Measurements from ENCODE around the gene MAP2. TPM values are rescaled to one million over a fixed set of nuclear protein-coding genes. Genes with fewer than 3 reads are reported as not detected.

Gene MAP2
- polyA plus RNA-seq (2013, experiment 1 of 2): 15.7 TPM
- polyA plus RNA-seq (2013, experiment 2 of 2): 9.9 TPM

GRCh38 chr2:209423562-209424198 is at the start of gene MAP2:
MAP2 (plus strand) TSS chr2:209424047; CDS start chr2:209653171, 229,124 bp downstream.
- 7 to 12% methylated on average over 21 to 31 of the region's 57 CpGs for WGBS, 2 experiments (ENCODE audit: insufficient coverage in 2 of 2)
- H3K9me3 ChIP-seq (ENCODE audit: control insufficient read depth, low read length): no peaks in the 10 kb centered on the region
- peak within 1 kb of the TSS; percentile 48 for H3K4me3 ChIP-seq (ENCODE audit: extremely low read depth, insufficient read depth, low read length, poor library complexity, severe bottlenecking)
- no peak within 1 kb of the TSS for H3K27ac ChIP-seq (ENCODE audit: low read depth, low read length, severe bottlenecking)
- peaks cover 6% of the 10 kb centered on the region for H3K4me1 ChIP-seq (ENCODE audit: control insufficient read depth, insufficient read depth, low read length, poor library complexity, severe bottlenecking)
- no peaks in the 10 kb centered on the region for H3K36me3 ChIP-seq (ENCODE audit: control insufficient read depth, insufficient read depth, low read length)

GRCh38 chr2:209376686-209377085 is 47.2 kb upstream of the MAP2 start:
- Histone ChIP-seq H3K4me1 (ENCODE audit: control insufficient read depth, insufficient read depth, low read length, poor library complexity, severe bottlenecking) (no peaks in the 10 kb centered on the region), H3K4me3 (ENCODE audit: extremely low read depth, insufficient read depth, low read length, poor library complexity, severe bottlenecking) (no peak overlapping the region), H3K27ac (ENCODE audit: low read depth, low read length, severe bottlenecking) (no peak overlapping the region), H3K9me3 (ENCODE audit: control insufficient read depth, low read length) (no peaks in the 10 kb centered on the region), H3K36me3 (ENCODE audit: control insufficient read depth, insufficient read depth, low read length) (no peaks in the 10 kb centered on the region)
- WGBS, 2 experiments (ENCODE audit: insufficient coverage in 2 of 2): no CpG with 5 or more reads among the region's 1 CpG

- H3K36me3 ChIP-seq (ENCODE audit: control insufficient read depth, insufficient read depth, low read length): no peaks in the 10 kb centered on the region
- no peak overlapping the region for H3K27ac ChIP-seq (ENCODE audit: low read depth, low read length, severe bottlenecking)
- H3K4me1 ChIP-seq (ENCODE audit: control insufficient read depth, insufficient read depth, low read length, poor library complexity, severe bottlenecking): no peaks in the 10 kb centered on the region
- no peaks in the 10 kb centered on the region for H3K9me3 ChIP-seq (ENCODE audit: control insufficient read depth, low read length)
- WGBS, 2 experiments (ENCODE audit: insufficient coverage in 2 of 2): no CpG with 5 or more reads among the region's 1 CpG
- H3K4me3 ChIP-seq (ENCODE audit: extremely low read depth, insufficient read depth, low read length, poor library complexity, severe bottlenecking): no peak overlapping the region
Measured at GRCh38 chr2:209380293-209380692, 43.6 kb upstream of the MAP2 start.

GRCh38 chr2:209381091-209381490 is 42.8 kb upstream of the MAP2 start:
- Histone ChIP-seq H3K36me3 (ENCODE audit: control insufficient read depth, insufficient read depth, low read length) (no peaks in the 10 kb centered on the region), H3K4me3 (ENCODE audit: extremely low read depth, insufficient read depth, low read length, poor library complexity, severe bottlenecking) (no peak overlapping the region), H3K27ac (ENCODE audit: low read depth, low read length, severe bottlenecking) (no peak overlapping the region), H3K9me3 (ENCODE audit: control insufficient read depth, low read length) (no peaks in the 10 kb centered on the region), H3K4me1 (ENCODE audit: control insufficient read depth, insufficient read depth, low read length, poor library complexity, severe bottlenecking) (no peaks in the 10 kb centered on the region)
- WGBS, 2 experiments (ENCODE audit: insufficient coverage in 2 of 2): 93 to 94% methylated on average over 3 of the region's 3 CpGs

GRCh38 chr2:209382775-209383174 is 41.1 kb upstream of the MAP2 start:
- H3K36me3 ChIP-seq (ENCODE audit: control insufficient read depth, insufficient read depth, low read length): no peaks in the 10 kb centered on the region
- no peaks in the 10 kb centered on the region for H3K9me3 ChIP-seq (ENCODE audit: control insufficient read depth, low read length)
- no peak overlapping the region for H3K27ac ChIP-seq (ENCODE audit: low read depth, low read length, severe bottlenecking)
- no peak overlapping the region for H3K4me3 ChIP-seq (ENCODE audit: extremely low read depth, insufficient read depth, low read length, poor library complexity, severe bottlenecking)
- no peaks in the 10 kb centered on the region for H3K4me1 ChIP-seq (ENCODE audit: control insufficient read depth, insufficient read depth, low read length, poor library complexity, severe bottlenecking)

GRCh38 chr2:209383212-209383611 is 40.6 kb upstream of the MAP2 start:
- H3K36me3 ChIP-seq (ENCODE audit: control insufficient read depth, insufficient read depth, low read length): no peaks in the 10 kb centered on the region
- no peaks in the 10 kb centered on the region for H3K9me3 ChIP-seq (ENCODE audit: control insufficient read depth, low read length)
- no peak overlapping the region for H3K4me3 ChIP-seq (ENCODE audit: extremely low read depth, insufficient read depth, low read length, poor library complexity, severe bottlenecking)
- H3K27ac ChIP-seq (ENCODE audit: low read depth, low read length, severe bottlenecking): no peak overlapping the region
- H3K4me1 ChIP-seq (ENCODE audit: control insufficient read depth, insufficient read depth, low read length, poor library complexity, severe bottlenecking): no peaks in the 10 kb centered on the region

GRCh38 chr2:209387389-209387788 is 36.5 kb upstream of the MAP2 start:
- H3K27ac ChIP-seq (ENCODE audit: low read depth, low read length, severe bottlenecking): no peak overlapping the region
- WGBS, 2 experiments (ENCODE audit: insufficient coverage in 2 of 2): 94 to 97% methylated on average over 28 to 31 of the region's 34 CpGs
- H3K4me3 ChIP-seq (ENCODE audit: extremely low read depth, insufficient read depth, low read length, poor library complexity, severe bottlenecking): no peak overlapping the region
- H3K36me3 ChIP-seq (ENCODE audit: control insufficient read depth, insufficient read depth, low read length): no peaks in the 10 kb centered on the region
- H3K9me3 ChIP-seq (ENCODE audit: control insufficient read depth, low read length): no peaks in the 10 kb centered on the region
- H3K4me1 ChIP-seq (ENCODE audit: control insufficient read depth, insufficient read depth, low read length, poor library complexity, severe bottlenecking): no peaks in the 10 kb centered on the region

GRCh38 chr2:209388446-209389037 is 35.3 kb upstream of the MAP2 start:
- no peak overlapping the region for H3K4me3 ChIP-seq (ENCODE audit: extremely low read depth, insufficient read depth, low read length, poor library complexity, severe bottlenecking)
- H3K27ac ChIP-seq (ENCODE audit: low read depth, low read length, severe bottlenecking): no peak overlapping the region

GRCh38 chr2:209389171-209389618 is 34.7 kb upstream of the MAP2 start:
- no peaks in the 10 kb centered on the region for H3K36me3 ChIP-seq (ENCODE audit: control insufficient read depth, insufficient read depth, low read length)
- no peak overlapping the region for H3K4me3 ChIP-seq (ENCODE audit: extremely low read depth, insufficient read depth, low read length, poor library complexity, severe bottlenecking)
- H3K4me1 ChIP-seq (ENCODE audit: control insufficient read depth, insufficient read depth, low read length, poor library complexity, severe bottlenecking): no peaks in the 10 kb centered on the region
- WGBS, 2 experiments (ENCODE audit: insufficient coverage in 2 of 2): 55 to 73% methylated on average over 3 to 4 of the region's 5 CpGs
- H3K27ac ChIP-seq (ENCODE audit: low read depth, low read length, severe bottlenecking): no peak overlapping the region
- no peaks in the 10 kb centered on the region for H3K9me3 ChIP-seq (ENCODE audit: control insufficient read depth, low read length)

More at GRCh38 chr2:209388446-209389037, 35.3 kb upstream of the MAP2 start:
- H3K9me3 ChIP-seq (ENCODE audit: control insufficient read depth, low read length): no peaks in the 10 kb centered on the region
- H3K36me3 ChIP-seq (ENCODE audit: control insufficient read depth, insufficient read depth, low read length): no peaks in the 10 kb centered on the region
- WGBS, 2 experiments (ENCODE audit: insufficient coverage in 2 of 2): 92 to 100% methylated on average over 2 to 3 of the region's 4 CpGs
- H3K4me1 ChIP-seq (ENCODE audit: control insufficient read depth, insufficient read depth, low read length, poor library complexity, severe bottlenecking): no peaks in the 10 kb centered on the region

GRCh38 chr2:209390839-209391238 is 33.0 kb upstream of the MAP2 start:
- WGBS, 2 experiments (ENCODE audit: insufficient coverage in 2 of 2): no CpG with 5 or more reads among the region's 1 CpG
- H3K36me3 ChIP-seq (ENCODE audit: control insufficient read depth, insufficient read depth, low read length): no peaks in the 10 kb centered on the region

GRCh38 chr2:209391776-209392401 is 32.0 kb upstream of the MAP2 start:
- Histone ChIP-seq H3K36me3 (ENCODE audit: control insufficient read depth, insufficient read depth, low read length) (no peaks in the 10 kb centered on the region), H3K4me1 (ENCODE audit: control insufficient read depth, insufficient read depth, low read length, poor library complexity, severe bottlenecking) (no peaks in the 10 kb centered on the region), H3K4me3 (ENCODE audit: extremely low read depth, insufficient read depth, low read length, poor library complexity, severe bottlenecking) (no peak overlapping the region), H3K9me3 (ENCODE audit: control insufficient read depth, low read length) (no peaks in the 10 kb centered on the region), H3K27ac (ENCODE audit: low read depth, low read length, severe bottlenecking) (no peak overlapping the region)
- WGBS, 2 experiments (ENCODE audit: insufficient coverage in 2 of 2): 81 to 100% methylated on average over 2 of the region's 3 CpGs

More at GRCh38 chr2:209390839-209391238, 33.0 kb upstream of the MAP2 start:
- Histone ChIP-seq H3K27ac (ENCODE audit: low read depth, low read length, severe bottlenecking) (no peak overlapping the region), H3K9me3 (ENCODE audit: control insufficient read depth, low read length) (no peaks in the 10 kb centered on the region), H3K4me3 (ENCODE audit: extremely low read depth, insufficient read depth, low read length, poor library complexity, severe bottlenecking) (no peak overlapping the region), H3K4me1 (ENCODE audit: control insufficient read depth, insufficient read depth, low read length, poor library complexity, severe bottlenecking) (no peaks in the 10 kb centered on the region)
